ENCODE data around the gene SDHC. TPM values are rescaled to one million over a fixed set of nuclear protein-coding genes. Genes with fewer than 3 reads are reported as not detected.

Gene SDHC
- polyA plus RNA-seq, 1 of the 3 experiments (the other 2 are of a cell fraction), result 195 TPM

DNA sequence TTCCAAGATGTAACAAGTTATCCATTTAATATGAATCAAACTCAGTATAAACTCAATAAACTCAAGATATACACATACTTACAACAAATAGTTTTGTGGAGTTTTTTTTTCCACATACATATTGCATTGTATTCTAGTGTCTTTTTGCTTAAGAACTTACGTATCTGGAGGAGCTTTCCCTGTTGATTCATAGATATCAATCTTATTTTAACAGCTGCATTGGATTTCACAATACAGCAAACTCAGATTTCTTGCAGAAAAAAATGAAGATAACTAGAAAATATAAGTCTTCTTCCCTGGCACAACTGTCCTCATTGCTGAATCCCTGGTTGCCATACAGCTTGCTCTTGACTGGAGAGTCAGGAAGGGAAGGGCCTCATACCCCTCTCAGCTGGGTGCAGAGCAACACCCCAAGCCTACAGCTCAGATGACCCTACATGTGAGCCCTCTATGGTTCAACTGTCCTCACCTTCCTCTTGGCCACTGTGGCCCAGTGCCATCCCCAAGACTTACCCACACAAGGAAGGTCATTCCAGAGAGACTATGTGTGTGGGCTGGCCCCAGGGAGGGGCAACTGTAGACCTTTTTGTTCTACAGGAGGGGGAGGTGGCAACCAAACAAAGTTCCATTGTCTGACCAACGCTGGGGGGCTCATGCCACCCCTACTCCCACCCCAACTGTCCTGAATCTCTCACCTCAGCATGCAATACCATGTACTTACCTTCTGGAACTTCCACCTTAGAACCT is 6.1 kb upstream of the SDHC start (continued):
- TF ChIP-seq, protein P1, sequence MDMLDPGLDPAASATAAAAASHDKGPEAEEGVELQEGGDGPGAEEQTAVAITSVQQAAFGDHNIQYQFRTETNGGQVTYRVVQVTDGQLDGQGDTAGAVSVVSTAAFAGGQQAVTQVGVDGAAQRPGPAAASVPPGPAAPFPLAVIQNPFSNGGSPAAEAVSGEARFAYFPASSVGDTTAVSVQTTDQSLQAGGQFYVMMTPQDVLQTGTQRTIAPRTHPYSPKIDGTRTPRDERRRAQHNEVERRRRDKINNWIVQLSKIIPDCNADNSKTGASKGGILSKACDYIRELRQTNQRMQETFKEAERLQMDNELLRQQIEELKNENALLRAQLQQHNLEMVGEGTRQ (IDR thresholded peaks at IDR 0.05; ENCODE audit: borderline replicate concordance, low read depth, low read length), result no peak
- TF ChIP-seq GABPA (IDR thresholded peaks at IDR 0.05; ENCODE audit: low read depth), result no peak
- TF ChIP-seq JUND (IDR thresholded peaks at IDR 0.05), result no peak
- TF ChIP-seq EP300 (IDR thresholded peaks at IDR 0.05; ENCODE audit: borderline replicate concordance in 1 of 2, low read depth in 1 of 2, low read length in 1 of 2), result no peak
- TF ChIP-seq, protein P2, sequence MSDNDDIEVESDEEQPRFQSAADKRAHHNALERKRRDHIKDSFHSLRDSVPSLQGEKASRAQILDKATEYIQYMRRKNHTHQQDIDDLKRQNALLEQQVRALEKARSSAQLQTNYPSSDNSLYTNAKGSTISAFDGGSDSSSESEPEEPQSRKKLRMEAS (IDR thresholded peaks at IDR 0.05; ENCODE audit: low read depth), result no peak

DNA sequence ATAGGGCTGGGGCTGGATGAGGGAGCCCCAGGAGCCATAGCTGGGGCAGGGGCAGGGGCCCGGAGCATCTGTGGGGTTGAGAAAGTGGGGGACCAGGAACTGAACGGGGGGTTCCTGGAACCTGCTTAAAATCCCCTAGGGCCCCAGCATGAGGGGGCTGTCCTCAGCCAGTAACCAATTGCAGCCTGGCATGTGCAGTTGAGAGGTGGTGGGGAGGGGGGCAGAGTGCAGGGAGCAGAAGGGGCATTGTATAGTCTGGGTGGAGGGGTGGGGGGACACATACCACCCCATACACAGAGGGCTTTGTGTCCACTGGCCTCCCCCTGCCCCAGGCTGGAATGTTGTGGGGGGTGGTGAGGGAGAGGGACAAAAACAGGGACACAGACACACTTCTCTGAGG is 4.3 kb upstream of the SDHC start, which contains the start of gene MPZ:
Gene MPZ, minus strand, starts transcription at position 101 of the 400 bp plus-strand sequence. Its CDS starts 63 bp downstream, at position 38.
- no peaks in the 10 kb centered on the region for H3K36me3 ChIP-seq (replicated peaks in 1 of 2; ENCODE audit: control insufficient read depth in 1 of 2, insufficient read depth in 2 of 2, low read length in 1 of 2)
- peaks cover 0 to 13% of the 10 kb centered on the region in 2 experiments; a peak in 2 of 4 replicates for H3K4me1 ChIP-seq (ENCODE audit: control insufficient read depth in 1 of 2, insufficient read depth in 2 of 2, low read depth in 1 of 2, low read length in 1 of 2)
- no peak for TF ChIP-seq FOXM1 (IDR thresholded peaks at IDR 0.05; ENCODE audit: low read depth)
- no peak for TF ChIP-seq RXRA (IDR thresholded peaks at IDR 0.05; ENCODE audit: borderline replicate concordance, low read depth)
- TF ChIP-seq, protein P3, sequence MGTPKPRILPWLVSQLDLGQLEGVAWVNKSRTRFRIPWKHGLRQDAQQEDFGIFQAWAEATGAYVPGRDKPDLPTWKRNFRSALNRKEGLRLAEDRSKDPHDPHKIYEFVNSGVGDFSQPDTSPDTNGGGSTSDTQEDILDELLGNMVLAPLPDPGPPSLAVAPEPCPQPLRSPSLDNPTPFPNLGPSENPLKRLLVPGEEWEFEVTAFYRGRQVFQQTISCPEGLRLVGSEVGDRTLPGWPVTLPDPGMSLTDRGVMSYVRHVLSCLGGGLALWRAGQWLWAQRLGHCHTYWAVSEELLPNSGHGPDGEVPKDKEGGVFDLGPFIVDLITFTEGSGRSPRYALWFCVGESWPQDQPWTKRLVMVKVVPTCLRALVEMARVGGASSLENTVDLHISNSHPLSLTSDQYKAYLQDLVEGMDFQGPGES (IDR thresholded peaks at IDR 0.05; ENCODE audit: low read depth, low read length), result no peak
- no peak for TF ChIP-seq MXI1 (IDR thresholded peaks at IDR 0.05; ENCODE audit: low read depth, low read length)
- no peak for TF ChIP-seq TAF1 (IDR thresholded peaks at IDR 0.05; ENCODE audit: borderline replicate concordance, low read depth, low read length)
- no peak for TF ChIP-seq NRF1 (IDR thresholded peaks at IDR 0.05; ENCODE audit: low read depth, low read length)
- TF ChIP-seq, protein P4, sequence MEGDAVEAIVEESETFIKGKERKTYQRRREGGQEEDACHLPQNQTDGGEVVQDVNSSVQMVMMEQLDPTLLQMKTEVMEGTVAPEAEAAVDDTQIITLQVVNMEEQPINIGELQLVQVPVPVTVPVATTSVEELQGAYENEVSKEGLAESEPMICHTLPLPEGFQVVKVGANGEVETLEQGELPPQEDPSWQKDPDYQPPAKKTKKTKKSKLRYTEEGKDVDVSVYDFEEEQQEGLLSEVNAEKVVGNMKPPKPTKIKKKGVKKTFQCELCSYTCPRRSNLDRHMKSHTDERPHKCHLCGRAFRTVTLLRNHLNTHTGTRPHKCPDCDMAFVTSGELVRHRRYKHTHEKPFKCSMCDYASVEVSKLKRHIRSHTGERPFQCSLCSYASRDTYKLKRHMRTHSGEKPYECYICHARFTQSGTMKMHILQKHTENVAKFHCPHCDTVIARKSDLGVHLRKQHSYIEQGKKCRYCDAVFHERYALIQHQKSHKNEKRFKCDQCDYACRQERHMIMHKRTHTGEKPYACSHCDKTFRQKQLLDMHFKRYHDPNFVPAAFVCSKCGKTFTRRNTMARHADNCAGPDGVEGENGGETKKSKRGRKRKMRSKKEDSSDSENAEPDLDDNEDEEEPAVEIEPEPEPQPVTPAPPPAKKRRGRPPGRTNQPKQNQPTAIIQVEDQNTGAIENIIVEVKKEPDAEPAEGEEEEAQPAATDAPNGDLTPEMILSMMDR (IDR thresholded peaks at IDR 0.05), result no peak
- no peak for TF ChIP-seq FOSL2 (IDR thresholded peaks at IDR 0.05; ENCODE audit: borderline replicate concordance, low read depth)
- no peak for TF ChIP-seq MEF2A (IDR thresholded peaks at IDR 0.05; ENCODE audit: borderline replicate concordance, low read depth)
- TF ChIP-seq SIN3A (IDR thresholded peaks at IDR 0.05; ENCODE audit: borderline replicate concordance, low read depth, low read length), result no peak
- no peak for TF ChIP-seq GABPA (IDR thresholded peaks at IDR 0.05; ENCODE audit: low read depth)
- TF ChIP-seq POLR2AphosphoS5 (IDR thresholded peaks at IDR 0.05; ENCODE audit: low read depth, low read length), result no peak
- peaks cover 4% of the 10 kb centered on the region for H3F3A ChIP-seq (replicated peaks; ENCODE audit: insufficient read depth)
- no peaks in the 10 kb centered on the region for H3K27me3 ChIP-seq (ENCODE audit: insufficient read depth)
- H3K27ac ChIP-seq (ENCODE audit: low read depth in 2 of 2, low read length in 1 of 2), result no peak within 1 kb of the TSS
- no peaks in the 10 kb centered on the region for H3K9me3 ChIP-seq
- no peak within 1 kb of the TSS for H3K9ac ChIP-seq
- H2AFZ ChIP-seq (ENCODE audit: low read depth), result no peak within 1 kb of the TSS
- no peak for DNase-seq
- no peak within 1 kb of the TSS for H3K4me2 ChIP-seq
- H4K20me1 ChIP-seq (ENCODE audit: insufficient read depth), result no peaks in the 10 kb centered on the region
- WGBS (ENCODE audit: low lambda C conversion rate), result 10% methylated on average over 2 of the region's 2 CpGs
- H3K4me3 ChIP-seq (ENCODE audit: low read depth in 2 of 2, low read length in 1 of 2), result no peak within 1 kb of the TSS
- peaks cover 1% of the 10 kb centered on the region; the same call in 1 of the 2 replicates for H3K79me2 ChIP-seq (ENCODE audit: insufficient read depth)
- CTCF ChIA-PET, result interaction anchor here (0.6 kb wide), 1 partner anchor 83 kb away, joined by 3 read pairs; no protein-coding TSS in a partner anchor
- POLR2A ChIA-PET, result no interaction called here
- H3K9me2 ChIP-seq, result no peaks in the 10 kb centered on the region

Measured in SK-N-SH (cell line).